ENCODE results near the gene SLC7A6.

SLC7A6 gene

GRCh38 chr16:68310774-68311511, 46.6 kb downstream of the SLC7A6 start, which contains the start of the genes PRMT7 and SLC7A6OS:
TSS of gene PRMT7 (plus strand) at chr16:68311019. CDS start at chr16:68315980, 4,961 bp downstream.
TSS of gene SLC7A6OS (minus strand) at chr16:68310946. CDS start at chr16:68310926, 20 bp downstream.
- DNase-seq = peak; percentile 94

GRCh38 chr16:68313116-68313515, 48.8 kb downstream of the SLC7A6 start:
- DNase-seq = no peak

GRCh38 chr16:68319185-68319908, 55.0 kb downstream of the SLC7A6 start:
- DNase-seq = no peak

- no peak for DNase-seq
Measured at GRCh38 chr16:68324336-68324735, 60.0 kb downstream of the SLC7A6 start.

- no peak for DNase-seq
Measured at GRCh38 chr16:68324780-68325357, 60.5 kb downstream of the SLC7A6 start.

- peak; percentile 87 for DNase-seq
Measured at GRCh38 chr16:68328151-68328859, 64.0 kb downstream of the SLC7A6 start.

- DNase-seq = no peak
Measured at GRCh38 chr16:68328860-68329390, 64.6 kb downstream of the SLC7A6 start.

GRCh38 chr16:68331879-68332410, 67.6 kb downstream of the SLC7A6 start:
- DNase-seq = no peak

- DNase-seq = peak; percentile 16
Measured at GRCh38 chr16:68332411-68333121, 68.2 kb downstream of the SLC7A6 start.

GRCh38 chr16:68335175-68335574, 70.8 kb downstream of the SLC7A6 start:
- DNase-seq = no peak

GRCh38 chr16:68338326-68339119, 74.2 kb downstream of the SLC7A6 start:
- no peak for DNase-seq

GRCh38 chr16:68339214-68339613, 74.9 kb downstream of the SLC7A6 start:
- no peak for DNase-seq

GRCh38 chr16:68342620-68343019, 78.3 kb downstream of the SLC7A6 start:
- DNase-seq = no peak

- DNase-seq = no peak
Measured at GRCh38 chr16:68343137-68343536, 78.8 kb downstream of the SLC7A6 start.

GRCh38 chr16:68344252-68344651, 79.9 kb downstream of the SLC7A6 start:
- DNase-seq = no peak

GRCh38 chr16:68345351-68345810, 81.1 kb downstream of the SLC7A6 start:
- DNase-seq = no peak

GRCh38 chr16:68345958-68346635, 81.8 kb downstream of the SLC7A6 start:
- no peak for DNase-seq

GRCh38 chr16:68346892-68347480, 82.7 kb downstream of the SLC7A6 start:
- no peak for DNase-seq

- DNase-seq = no peak
Measured at GRCh38 chr16:68347605-68348004, 83.3 kb downstream of the SLC7A6 start.
